SK-N-MC (cell line): ENCODE measurements around the gene SEC22B.
"Not testable (repeated sequence)": the region's sequence is repeated elsewhere in the genome, so short reads cannot be mapped to it uniquely, and the experiment has no call there.

Experiments used
- EZH2 ChIP-seq: fragments of 200-600 bp; sonication (generic); IDR thresholded peaks from one replicate; pipeline ENCODE4 v1.6.1; 2017; ENCODE audit warnings: antibody characterized with exemption
- POLR2AphosphoS5 ChIP-seq: IDR thresholded peaks from 2 replicates; pipeline ENCODE4 v1.6.1; 2012; ENCODE audit warnings: mild to moderate bottlenecking, low read depth, low read length, borderline replicate concordance

GRCh38 chr1:120117371-120118177 lies 58.7 kb downstream of the SEC22B start:
- not testable (repeated sequence) for TF ChIP-seq EZH2, POLR2AphosphoS5
